Head of caudate nucleus (tissue), 42 donors: Measurements from ENCODE around the gene PLEKHA3.
"Not testable (repeated sequence)": the region's sequence is repeated elsewhere in the genome, so short reads cannot be mapped to it uniquely, and the experiment has no call there.

Source experiments
- DNase-seq, 42 donors: peaks; one replicate each; pipeline versions ENCODE4 v3.0.0 to v3.0.0-alpha.2; 2020 to 2021; ENCODE audit warnings: mixed read lengths in 7 of 42
- intact Hi-C: fragments of 100-400 bp; cut with DNase I; formaldehyde crosslinking; loops from one replicate; pipeline ENCODE4 v1.15.0; 2022

Gene PLEKHA3

GRCh38 chr2:178480227-178481181 lies at the start of gene PLEKHA3:
TSS of gene PLEKHA3 (plus strand) at chr2:178480457. CDS start at chr2:178480870, 413 bp downstream.
- DNase-seq: peak; percentile 82 to 97 (median 93)
- intact Hi-C loops: no loop called here

GRCh38 chr2:178436662-178437061 lies 43.6 kb upstream of the PLEKHA3 start:
- intact Hi-C loops: no loop called here
- no peak for DNase-seq

GRCh38 chr2:178441426-178441825 lies 38.8 kb upstream of the PLEKHA3 start:
- no peak for DNase-seq
- intact Hi-C loops: no loop called here

GRCh38 chr2:178448968-178449661 lies 31.1 kb upstream of the PLEKHA3 start:
- DNase-seq: no peak
- intact Hi-C loops: no loop called here

GRCh38 chr2:178449700-178450523 lies 30.3 kb upstream of the PLEKHA3 start:
- intact Hi-C loops: no loop called here
- DNase-seq: peak in 2 of 42 donors; percentile 3 to 11

- DNase-seq: peak in 11 of 42 donors; percentile 26 to 82 (median 72)
Observed at GRCh38 chr2:178450524-178450773, 29.8 kb upstream of the PLEKHA3 start.

GRCh38 chr2:178450774-178451525 lies 29.3 kb upstream of the PLEKHA3 start, which contains the start of the genes PJVK and PRKRA:
TSS of gene PJVK (plus strand) at chr2:178451378. CDS start at chr2:178453410, 2,032 bp downstream.
TSS of gene PRKRA (minus strand) at chr2:178451175. CDS start at chr2:178451030, 145 bp downstream.
- intact Hi-C loops: loop anchor here (1.0 kb wide), 1 partner anchor 27 kb away; the partner anchor contains the start of gene FKBP7
- DNase-seq: peak; percentile 91 to 99 (median 99)

More at GRCh38 chr2:178450524-178450773, 29.8 kb upstream of the PLEKHA3 start:
- intact Hi-C loops: no loop called here

GRCh38 chr2:178452334-178452733 lies 27.9 kb upstream of the PLEKHA3 start:
- no peak for DNase-seq
- intact Hi-C loops: no loop called here

GRCh38 chr2:178452870-178453269 lies 27.4 kb upstream of the PLEKHA3 start:
- no peak for DNase-seq
- intact Hi-C loops: no loop called here

GRCh38 chr2:178455947-178456346 lies 24.3 kb upstream of the PLEKHA3 start:
- no peak for DNase-seq
- intact Hi-C loops: no loop called here

- no peak for DNase-seq
- intact Hi-C loops: no loop called here
Observed at GRCh38 chr2:178457390-178457886, 22.8 kb upstream of the PLEKHA3 start.

- intact Hi-C loops: no loop called here
- DNase-seq: no peak
Observed at GRCh38 chr2:178469219-178469849, 10.9 kb upstream of the PLEKHA3 start.

GRCh38 chr2:178471313-178471712 lies 8.9 kb upstream of the PLEKHA3 start:
- intact Hi-C loops, DNase-seq: not testable (repeated sequence)

- intact Hi-C loops: no loop called here
- no peak for DNase-seq
Observed at GRCh38 chr2:178473373-178473772, 6.9 kb upstream of the PLEKHA3 start.

GRCh38 chr2:178473931-178474330 lies 6.3 kb upstream of the PLEKHA3 start:
- intact Hi-C loops: no loop called here
- no peak for DNase-seq

- intact Hi-C loops: no loop called here
- DNase-seq: no peak
Observed at GRCh38 chr2:178474560-178474959, 5.7 kb upstream of the PLEKHA3 start.

- intact Hi-C loops: no loop called here
- DNase-seq: no peak
Observed at GRCh38 chr2:178476477-178476876, 3.8 kb upstream of the PLEKHA3 start.
